ENCODE measurements around the gene APOM. TPM values are rescaled to one million over a fixed set of nuclear protein-coding genes. Genes with fewer than 3 reads are reported as not detected.

Gene APOM
- total and polyA plus RNA-seq, 2 donors from 2014 or later = 4.6 to 154 TPM

DNA sequence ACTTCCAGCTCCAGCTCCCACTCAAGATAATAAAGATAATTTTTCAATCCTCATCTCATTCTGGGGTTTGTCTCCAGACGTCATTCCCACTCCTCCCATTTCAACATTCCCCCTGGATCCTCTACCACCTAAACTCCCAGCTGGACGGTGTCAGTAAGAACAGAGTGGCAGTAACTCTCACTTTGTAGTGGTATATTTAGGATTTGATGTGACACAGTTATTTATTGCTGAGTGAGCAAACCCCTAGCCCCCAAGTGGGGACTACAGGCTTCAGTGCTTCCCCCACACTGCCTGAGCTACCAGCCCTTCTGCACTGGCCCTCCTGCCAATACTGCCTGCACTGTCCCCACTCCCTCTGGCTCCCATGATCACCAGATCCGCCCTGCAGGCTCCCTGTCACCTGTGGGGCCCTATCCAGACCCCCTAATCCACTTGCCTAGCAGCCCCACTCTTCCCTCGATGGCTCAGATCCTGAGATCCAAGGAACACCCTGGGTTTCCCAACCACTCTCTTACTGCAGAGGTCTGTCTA, 2.5 kb downstream of the APOM start:
- TF ChIP-seq, protein P1, sequence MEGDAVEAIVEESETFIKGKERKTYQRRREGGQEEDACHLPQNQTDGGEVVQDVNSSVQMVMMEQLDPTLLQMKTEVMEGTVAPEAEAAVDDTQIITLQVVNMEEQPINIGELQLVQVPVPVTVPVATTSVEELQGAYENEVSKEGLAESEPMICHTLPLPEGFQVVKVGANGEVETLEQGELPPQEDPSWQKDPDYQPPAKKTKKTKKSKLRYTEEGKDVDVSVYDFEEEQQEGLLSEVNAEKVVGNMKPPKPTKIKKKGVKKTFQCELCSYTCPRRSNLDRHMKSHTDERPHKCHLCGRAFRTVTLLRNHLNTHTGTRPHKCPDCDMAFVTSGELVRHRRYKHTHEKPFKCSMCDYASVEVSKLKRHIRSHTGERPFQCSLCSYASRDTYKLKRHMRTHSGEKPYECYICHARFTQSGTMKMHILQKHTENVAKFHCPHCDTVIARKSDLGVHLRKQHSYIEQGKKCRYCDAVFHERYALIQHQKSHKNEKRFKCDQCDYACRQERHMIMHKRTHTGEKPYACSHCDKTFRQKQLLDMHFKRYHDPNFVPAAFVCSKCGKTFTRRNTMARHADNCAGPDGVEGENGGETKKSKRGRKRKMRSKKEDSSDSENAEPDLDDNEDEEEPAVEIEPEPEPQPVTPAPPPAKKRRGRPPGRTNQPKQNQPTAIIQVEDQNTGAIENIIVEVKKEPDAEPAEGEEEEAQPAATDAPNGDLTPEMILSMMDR (IDR thresholded peaks at IDR 0.05; ENCODE audit: borderline replicate concordance, extremely low read depth, insufficient read depth) = no peak
- no peak for FAIRE-seq
- no peaks in the 10 kb centered on the region for H3K9me3 ChIP-seq (ENCODE audit: control insufficient read depth in 2 of 3, insufficient read depth in 1 of 3, low read length in 3 of 3)
- H3K9ac ChIP-seq (ENCODE audit: low read length in 3 of 3) = no peak overlapping the region
- peak overlapping the region in 1 of 3 donors; percentile 93 for H3K4me3 ChIP-seq (ENCODE audit: low read length in 3 of 3)
- H3K27ac ChIP-seq (ENCODE audit: low read depth in 2 of 2, low read length in 2 of 2) = no peak overlapping the region
- H3K27me3 ChIP-seq (ENCODE audit: control insufficient read depth, insufficient read depth, low read length) = no peaks in the 10 kb centered on the region
- intact Hi-C loops (cut with DNase I) = no loop called here
- peaks cover 0 to 7% (median 6%) of the 10 kb centered on the region in 3 donors for H3K36me3 ChIP-seq (ENCODE audit: control insufficient read depth in 2 of 3, insufficient read depth in 3 of 3, low read length in 3 of 3)
- H3K4me1 ChIP-seq (ENCODE audit: control insufficient read depth in 2 of 3, insufficient read depth in 2 of 3, low read depth in 1 of 3, low read length in 3 of 3) = peaks cover 0 to 45% (median 36%) of the 10 kb centered on the region in 3 donors
- DNase-seq = no peak

DNA sequence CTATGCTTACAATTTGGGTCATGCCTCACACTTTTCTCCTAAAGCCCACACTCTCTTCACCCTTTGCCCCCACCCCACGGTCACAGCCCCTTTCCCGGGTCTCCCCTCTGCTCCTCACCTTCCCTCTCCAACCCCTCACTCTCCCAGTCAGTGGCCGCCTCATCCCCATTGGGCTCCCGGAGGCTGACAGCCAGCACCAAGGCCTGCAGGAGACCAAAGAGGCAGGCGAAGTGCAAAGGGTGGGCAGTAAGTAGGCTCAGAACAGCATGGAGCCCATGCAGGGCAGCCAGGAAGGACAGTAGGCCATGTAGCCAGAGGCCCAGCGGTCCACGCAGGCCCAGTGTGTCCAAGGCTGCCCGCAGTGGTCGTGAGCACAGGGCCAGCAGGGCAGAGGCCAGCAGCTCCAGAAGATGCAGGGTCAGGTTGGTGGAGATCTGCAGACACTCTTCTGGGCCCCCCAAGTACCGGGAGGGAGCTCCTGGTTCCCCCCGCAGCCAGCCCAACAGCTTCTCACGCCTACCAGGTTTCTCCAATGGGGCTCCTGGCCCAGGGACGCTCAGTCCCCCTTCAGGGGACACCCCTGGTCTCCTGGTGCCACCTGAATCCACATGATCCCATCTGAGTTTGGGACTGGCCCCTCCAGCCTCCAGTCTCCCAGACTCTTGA, 3.4 kb downstream of the APOM start:
- DNase-seq = no peak
- Histone ChIP-seq H3K9me3 (ENCODE audit: control insufficient read depth in 2 of 3, insufficient read depth in 1 of 3, low read length in 3 of 3) (no peaks in the 10 kb centered on the region), H3K27ac (ENCODE audit: low read depth in 2 of 2, low read length in 2 of 2) (peak overlapping the region in 1 of 2 donors; percentile 8), H3K36me3 (ENCODE audit: control insufficient read depth in 2 of 3, insufficient read depth in 3 of 3, low read length in 3 of 3) (peaks cover 0 to 7% (median 6%) of the 10 kb centered on the region in 3 donors), H3K27me3 (ENCODE audit: control insufficient read depth, insufficient read depth, low read length) (no peaks in the 10 kb centered on the region), H3K4me1 (ENCODE audit: control insufficient read depth in 2 of 3, insufficient read depth in 2 of 3, low read depth in 1 of 3, low read length in 3 of 3) (peaks cover 0 to 53% (median 40%) of the 10 kb centered on the region in 3 donors), H3K9ac (ENCODE audit: low read length in 3 of 3) (peak overlapping the region in 2 of 3 donors; percentile 18 to 86), H3K4me3 (ENCODE audit: low read length in 3 of 3) (peak overlapping the region; percentile 92 to 98 (median 93))
- intact Hi-C loops (cut with DNase I) = no loop called here
- FAIRE-seq = no peak
- TF ChIP-seq, protein P1 (IDR thresholded peaks at IDR 0.05; ENCODE audit: borderline replicate concordance, extremely low read depth, insufficient read depth) = no peak

DNA sequence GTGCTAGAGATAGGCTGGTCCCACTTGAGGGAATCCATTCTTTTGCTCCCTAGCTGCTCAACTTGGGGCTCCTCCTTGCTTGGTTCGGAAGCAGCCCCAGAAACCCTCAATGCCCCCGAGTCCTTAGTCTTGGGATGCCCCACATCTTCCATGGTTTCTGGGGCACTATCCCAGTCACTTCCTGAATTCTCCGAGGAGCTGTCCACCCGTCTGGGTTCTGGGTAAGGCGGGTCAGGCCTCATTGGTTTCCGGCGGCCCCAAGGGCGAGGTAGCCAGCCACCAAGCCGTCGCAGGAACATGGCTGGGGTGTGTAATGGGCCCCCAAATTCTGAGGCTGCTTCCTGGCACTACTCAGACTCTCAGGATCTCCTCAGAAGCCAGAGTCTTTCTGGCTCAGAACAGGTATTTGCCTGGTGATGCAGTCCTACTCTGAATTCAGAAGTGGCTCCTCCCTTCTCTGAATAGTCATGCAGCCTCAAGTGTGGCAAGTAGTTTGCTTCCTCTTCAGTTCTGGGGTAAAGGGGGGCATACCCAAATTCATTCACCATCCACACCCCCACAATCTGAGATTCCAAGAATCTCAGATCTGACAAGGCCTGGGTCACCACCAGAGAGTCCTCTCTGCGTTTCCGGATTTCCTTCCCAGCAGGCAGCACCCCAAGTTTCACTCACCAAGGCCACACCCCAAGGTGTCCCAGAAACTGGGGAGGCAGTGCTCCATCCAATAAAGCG, 4.1 kb downstream of the APOM start:
- Histone ChIP-seq H3K9ac (ENCODE audit: low read length in 3 of 3) (peak overlapping the region; percentile 80 to 95 (median 86)), H3K4me3 (ENCODE audit: low read length in 3 of 3) (peak overlapping the region; percentile 92 to 98 (median 93)), H3K36me3 (ENCODE audit: control insufficient read depth in 2 of 3, insufficient read depth in 3 of 3, low read length in 3 of 3) (peaks cover 0 to 7% (median 6%) of the 10 kb centered on the region in 3 donors), H3K4me1 (ENCODE audit: control insufficient read depth in 2 of 3, insufficient read depth in 2 of 3, low read depth in 1 of 3, low read length in 3 of 3) (peaks cover 0 to 54% (median 39%) of the 10 kb centered on the region in 3 donors), H3K27me3 (ENCODE audit: control insufficient read depth, insufficient read depth, low read length) (no peaks in the 10 kb centered on the region), H3K9me3 (ENCODE audit: control insufficient read depth in 2 of 3, insufficient read depth in 1 of 3, low read length in 3 of 3) (no peaks in the 10 kb centered on the region), H3K27ac (ENCODE audit: low read depth in 2 of 2, low read length in 2 of 2) (peak overlapping the region; percentile 84 to 90)
- no peak for FAIRE-seq
- intact Hi-C loops (cut with DNase I) = no loop called here
- DNase-seq = peak in 3 of 5 donors; percentile 22 to 42 (median 33)
- TF ChIP-seq, protein P1 (IDR thresholded peaks at IDR 0.05; ENCODE audit: borderline replicate concordance, extremely low read depth, insufficient read depth) = no peak
